Measurements from ENCODE around the gene LMLN. TPM values are rescaled to one million over a fixed set of nuclear protein-coding genes. Genes with fewer than 3 reads are reported as not detected.
A peak's percentile ranks its signal among the peaks of the same experiment; 100 is the strongest.
"Not testable (repeated sequence)": the region's sequence is repeated elsewhere in the genome, so short reads cannot be mapped to it uniquely, and the experiment has no call there.

The LMLN gene
- polyA plus RNA-seq, 4 donors, result 6.4 to 14.5 (median 9.2) TPM

- DNase-seq (ENCODE audit: low read depth in 4 of 4, low spot score in 2 of 4), result no peak
Observed at GRCh38 chr3:197956626-197956988, 3.4 kb upstream of the LMLN start.

- no peak for DNase-seq (ENCODE audit: low read depth in 4 of 4, low spot score in 2 of 4)
Observed at GRCh38 chr3:197957790-197958133, 2.3 kb upstream of the LMLN start.

GRCh38 chr3:197958346-197958745 is 1.7 kb upstream of the LMLN start:
- DNase-seq (ENCODE audit: low read depth in 4 of 4, low spot score in 2 of 4), result no peak

GRCh38 chr3:197958848-197959247 is 1.2 kb upstream of the LMLN start:
- DNase-seq (ENCODE audit: low read depth in 4 of 4, low spot score in 2 of 4), result not testable (repeated sequence)

GRCh38 chr3:197959500-197959890 is 522 bp upstream of the LMLN start:
- no peak for DNase-seq (ENCODE audit: low read depth in 4 of 4, low spot score in 2 of 4)

GRCh38 chr3:197960694-197961581 is 921 bp downstream of the LMLN start:
- DNase-seq (ENCODE audit: low read depth in 4 of 4, low spot score in 2 of 4), result peak in 1 of 4 donors; percentile 21

GRCh38 chr3:197961582-197961945 is 1.5 kb downstream of the LMLN start:
- no peak for DNase-seq (ENCODE audit: low read depth in 4 of 4, low spot score in 2 of 4)

- DNase-seq (ENCODE audit: low read depth in 4 of 4, low spot score in 2 of 4), result no peak
Observed at GRCh38 chr3:197963019-197963637, 3.1 kb downstream of the LMLN start.

- DNase-seq (ENCODE audit: low read depth in 4 of 4, low spot score in 2 of 4), result not testable (repeated sequence)
Observed at GRCh38 chr3:197967337-197967989, 7.4 kb downstream of the LMLN start.

GRCh38 chr3:197970588-197970987 is 10.6 kb downstream of the LMLN start:
- DNase-seq (ENCODE audit: low read depth in 4 of 4, low spot score in 2 of 4), result no peak

GRCh38 chr3:197974016-197974415 is 14.0 kb downstream of the LMLN start:
- no peak for DNase-seq (ENCODE audit: low read depth in 4 of 4, low spot score in 2 of 4)

GRCh38 chr3:197975311-197975710 is 15.3 kb downstream of the LMLN start:
- no peak for DNase-seq (ENCODE audit: low read depth in 4 of 4, low spot score in 2 of 4)

GRCh38 chr3:197983076-197983475 is 23.1 kb downstream of the LMLN start:
- no peak for DNase-seq (ENCODE audit: low read depth in 4 of 4, low spot score in 2 of 4)

- DNase-seq (ENCODE audit: low read depth in 4 of 4, low spot score in 2 of 4), result no peak
Observed at GRCh38 chr3:197989651-197990050, 29.6 kb downstream of the LMLN start.

- no peak for DNase-seq (ENCODE audit: low read depth in 4 of 4, low spot score in 2 of 4)
Observed at GRCh38 chr3:197994736-197995135, 34.7 kb downstream of the LMLN start.

- no peak for DNase-seq (ENCODE audit: low read depth in 4 of 4, low spot score in 2 of 4)
Observed at GRCh38 chr3:197996855-197997254, 36.8 kb downstream of the LMLN start.

GRCh38 chr3:197997936-197998335 is 37.9 kb downstream of the LMLN start:
- DNase-seq (ENCODE audit: low read depth in 4 of 4, low spot score in 2 of 4), result no peak

GRCh38 chr3:198017090-198017489 is 57.1 kb downstream of the LMLN start:
- DNase-seq (ENCODE audit: low read depth in 4 of 4, low spot score in 2 of 4), result no peak

- DNase-seq (ENCODE audit: low read depth in 4 of 4, low spot score in 2 of 4), result no peak
Observed at GRCh38 chr3:198018416-198018815, 58.4 kb downstream of the LMLN start.

- DNase-seq (ENCODE audit: low read depth in 4 of 4, low spot score in 2 of 4), result no peak
Observed at GRCh38 chr3:198019115-198019514, 59.1 kb downstream of the LMLN start.

- DNase-seq (ENCODE audit: low read depth in 4 of 4, low spot score in 2 of 4), result no peak
Observed at GRCh38 chr3:198021320-198021719, 61.3 kb downstream of the LMLN start.

- DNase-seq (ENCODE audit: low read depth in 4 of 4, low spot score in 2 of 4), result no peak
Observed at GRCh38 chr3:198022604-198023003, 62.6 kb downstream of the LMLN start.
